ENCODE data around the gene GALNS. TPM values are rescaled to one million over a fixed set of nuclear protein-coding genes. Genes with fewer than 3 reads are reported as not detected.

GALNS gene
- total and polyA plus RNA-seq, 12 donors = 12.6 to 63.1 (median 36.2) TPM

DNA sequence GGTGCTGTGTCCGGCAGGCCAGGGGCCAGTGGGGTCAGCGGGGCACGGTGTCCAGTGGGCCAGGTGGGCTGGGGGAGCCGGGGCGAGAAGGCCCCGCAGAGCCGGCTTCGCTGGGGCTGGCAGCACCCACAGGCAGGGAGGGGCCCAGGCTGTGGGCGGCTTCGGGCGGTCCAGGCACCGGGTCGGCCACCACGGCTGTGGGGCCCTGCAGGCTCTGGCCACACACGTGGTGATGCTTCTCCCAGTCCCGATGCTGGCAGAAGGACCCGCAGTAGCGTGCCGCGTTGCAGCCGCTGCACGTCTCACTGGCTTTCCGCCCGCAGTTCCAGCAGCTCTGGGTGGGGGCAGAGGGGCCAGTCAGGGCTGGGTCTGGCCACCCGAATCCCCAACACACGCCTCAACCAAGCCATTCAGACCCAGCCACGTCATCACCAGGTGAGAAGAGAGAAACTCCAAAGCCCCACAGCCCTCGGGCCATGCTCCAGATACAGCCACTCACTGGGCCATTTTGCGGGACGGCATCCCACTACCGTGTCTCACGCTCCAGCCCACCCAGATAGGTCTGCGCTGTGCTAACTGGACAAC, 20.3 kb upstream of the GALNS start:
- intact Hi-C loops (cut with DNase I) = no loop called here
- TF ChIP-seq POLR2A (IDR thresholded peaks at IDR 0.05) = no peak
- TF ChIP-seq, protein P1, sequence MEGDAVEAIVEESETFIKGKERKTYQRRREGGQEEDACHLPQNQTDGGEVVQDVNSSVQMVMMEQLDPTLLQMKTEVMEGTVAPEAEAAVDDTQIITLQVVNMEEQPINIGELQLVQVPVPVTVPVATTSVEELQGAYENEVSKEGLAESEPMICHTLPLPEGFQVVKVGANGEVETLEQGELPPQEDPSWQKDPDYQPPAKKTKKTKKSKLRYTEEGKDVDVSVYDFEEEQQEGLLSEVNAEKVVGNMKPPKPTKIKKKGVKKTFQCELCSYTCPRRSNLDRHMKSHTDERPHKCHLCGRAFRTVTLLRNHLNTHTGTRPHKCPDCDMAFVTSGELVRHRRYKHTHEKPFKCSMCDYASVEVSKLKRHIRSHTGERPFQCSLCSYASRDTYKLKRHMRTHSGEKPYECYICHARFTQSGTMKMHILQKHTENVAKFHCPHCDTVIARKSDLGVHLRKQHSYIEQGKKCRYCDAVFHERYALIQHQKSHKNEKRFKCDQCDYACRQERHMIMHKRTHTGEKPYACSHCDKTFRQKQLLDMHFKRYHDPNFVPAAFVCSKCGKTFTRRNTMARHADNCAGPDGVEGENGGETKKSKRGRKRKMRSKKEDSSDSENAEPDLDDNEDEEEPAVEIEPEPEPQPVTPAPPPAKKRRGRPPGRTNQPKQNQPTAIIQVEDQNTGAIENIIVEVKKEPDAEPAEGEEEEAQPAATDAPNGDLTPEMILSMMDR (IDR thresholded peaks at IDR 0.05) = no peak
- Histone ChIP-seq H3K27me3 (no peaks in the 10 kb centered on the region), H3K27ac (no peak overlapping the region), H3K4me1 (replicated peaks in 1 of 2) (no peaks in the 10 kb centered on the region), H3K36me3 (replicated peaks in 1 of 2) (no peaks in the 10 kb centered on the region), H3K9me3 (replicated peaks in 1 of 3) (no peaks in the 10 kb centered on the region), H3K4me3 (no peak overlapping the region)
- DNase-seq = no peak
- WGBS, 4 donors = 87 to 90% (median 89%) methylated on average over 3 to 33 of the region's 33 CpGs

DNA sequence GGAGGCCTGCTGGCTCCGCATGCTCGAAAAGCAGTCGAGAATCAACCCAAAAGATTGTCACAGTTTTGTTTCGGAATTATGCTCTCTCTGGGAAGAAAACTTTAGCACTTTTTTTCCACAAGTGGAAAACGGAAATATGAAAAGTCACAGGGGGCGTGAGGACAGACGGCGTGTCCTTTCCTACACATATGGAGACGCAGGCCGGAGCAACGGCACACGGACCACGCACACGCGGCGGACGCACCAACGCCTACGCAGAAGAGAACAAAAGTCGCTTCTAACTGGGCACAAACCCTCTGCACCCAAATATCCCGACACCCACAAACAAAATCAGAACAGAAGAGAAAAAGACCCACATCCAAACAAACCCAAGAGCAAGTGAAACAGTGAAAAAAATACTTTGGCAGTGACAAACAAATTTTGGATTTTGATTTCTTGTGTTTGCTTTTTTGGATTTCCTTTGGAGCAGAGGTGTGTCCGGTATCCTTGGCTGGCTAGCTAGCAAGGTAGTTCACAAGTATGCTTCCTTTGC, 19.0 kb upstream of the GALNS start:
- H3K36me3 ChIP-seq (replicated peaks in 1 of 2) = no peaks in the 10 kb centered on the region
- intact Hi-C loops (cut with DNase I) = no loop called here
- H3K9me3 ChIP-seq (replicated peaks in 1 of 3) = no peaks in the 10 kb centered on the region
- DNase-seq = no peak
- 88 to 95% (median 94%) methylated on average over 22 of the region's 22 CpGs for WGBS, 4 donors
- no peak overlapping the region for H3K4me3 ChIP-seq
- H3K4me1 ChIP-seq (replicated peaks in 1 of 2) = no peaks in the 10 kb centered on the region
- no peaks in the 10 kb centered on the region for H3K27me3 ChIP-seq
- no peak for TF ChIP-seq POLR2A (IDR thresholded peaks at IDR 0.05)
- TF ChIP-seq, protein P1 (IDR thresholded peaks at IDR 0.05) = no peak
- no peak overlapping the region for H3K27ac ChIP-seq

DNA sequence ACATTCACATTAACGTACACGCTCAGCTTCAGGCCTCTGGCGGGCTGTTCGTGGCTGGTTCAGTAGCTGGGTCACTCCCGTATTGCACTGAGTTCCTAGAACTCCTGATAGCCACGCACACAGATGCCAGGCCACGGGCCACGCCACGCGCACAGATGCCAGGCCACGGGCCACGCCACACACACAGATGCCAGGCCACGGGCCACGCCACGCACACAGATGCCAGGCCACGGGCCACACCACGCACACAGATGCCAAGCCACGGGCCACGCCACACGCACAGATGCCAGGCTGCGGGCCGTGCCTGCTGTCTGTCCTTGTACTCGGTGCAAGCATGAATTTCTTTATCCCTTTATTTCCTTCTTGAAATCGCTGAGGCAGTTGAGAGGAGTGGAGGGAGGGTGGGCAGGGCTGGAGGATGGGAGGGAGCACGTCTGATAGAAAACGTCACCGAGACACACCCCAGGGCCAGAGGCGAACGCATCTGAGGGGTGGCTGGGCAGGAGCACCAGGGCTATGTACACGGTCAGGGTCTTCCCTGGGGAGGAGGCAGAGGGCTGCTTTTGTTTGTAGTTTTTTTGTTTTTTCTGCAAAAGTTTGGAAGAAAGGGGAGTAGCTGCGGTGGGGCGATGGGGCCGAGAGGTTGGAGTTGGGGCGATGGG, 18.3 kb upstream of the GALNS start:
- Histone ChIP-seq H3K36me3 (replicated peaks in 1 of 2) (no peaks in the 10 kb centered on the region), H3K27me3 (no peaks in the 10 kb centered on the region), H3K27ac (no peak overlapping the region), H3K4me1 (replicated peaks in 1 of 2) (no peaks in the 10 kb centered on the region), H3K9me3 (replicated peaks in 1 of 3) (no peaks in the 10 kb centered on the region), H3K4me3 (no peak overlapping the region)
- DNase-seq = no peak
- no peak for TF ChIP-seq POLR2A (IDR thresholded peaks at IDR 0.05)
- TF ChIP-seq, protein P1 (IDR thresholded peaks at IDR 0.05) = no peak
- WGBS, 4 donors = 91 to 95% (median 94%) methylated on average over 29 to 34 of the region's 34 CpGs
- intact Hi-C loops (cut with DNase I) = no loop called here

DNA sequence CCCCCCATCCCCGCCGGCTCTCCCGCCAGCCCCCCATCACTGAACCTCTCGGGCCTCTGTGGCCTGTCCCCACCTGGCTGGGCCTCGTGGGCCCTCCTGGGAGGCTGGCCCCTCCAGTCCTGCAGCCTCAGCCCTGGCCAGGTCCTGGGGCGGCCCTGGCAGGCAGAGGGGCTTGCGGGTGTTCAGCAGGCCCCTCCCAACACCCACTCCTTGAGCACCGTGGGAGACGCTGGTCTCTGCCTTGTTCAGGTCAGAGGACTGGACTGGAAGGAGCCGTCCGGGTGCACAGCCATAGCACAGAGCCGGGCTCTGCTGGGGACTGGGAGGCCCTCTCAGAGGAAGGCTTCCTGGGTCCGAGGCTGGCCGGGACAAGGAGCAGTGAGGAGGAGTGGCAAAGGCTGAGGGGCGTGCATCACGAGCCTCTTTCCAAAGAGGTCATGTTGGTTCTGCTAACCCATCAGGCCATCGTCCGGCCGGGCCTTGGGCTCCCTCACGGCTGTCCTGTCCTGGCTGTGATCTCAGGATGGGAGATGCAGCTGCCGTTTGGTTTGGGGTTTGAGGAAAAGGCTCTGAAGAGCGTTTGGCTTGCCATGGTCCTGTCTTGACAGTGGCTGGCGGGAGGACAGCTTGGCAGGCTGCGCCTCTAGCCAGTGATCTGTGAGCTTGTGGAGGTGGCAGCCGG, 16.0 kb upstream of the GALNS start:
- no peak overlapping the region for H3K4me3 ChIP-seq
- 78 to 88% (median 83%) methylated on average over 6 to 25 of the region's 25 CpGs for WGBS, 4 donors
- no peaks in the 10 kb centered on the region for H3K27me3 ChIP-seq
- no peaks in the 10 kb centered on the region for H3K9me3 ChIP-seq (replicated peaks in 1 of 3)
- no peaks in the 10 kb centered on the region for H3K36me3 ChIP-seq (replicated peaks in 1 of 2)
- intact Hi-C loops (cut with DNase I) = no loop called here
- H3K27ac ChIP-seq = no peak overlapping the region
- TF ChIP-seq, protein P1 (IDR thresholded peaks at IDR 0.05) = no peak
- TF ChIP-seq POLR2A (IDR thresholded peaks at IDR 0.05) = no peak
- H3K4me1 ChIP-seq (replicated peaks in 1 of 2) = peaks cover 0 to 4% of the 10 kb centered on the region in 2 donors
- no peak for DNase-seq

All from adrenal gland (tissue), 12 donors.